Fibroblast of lung (primary cell): Measurements from ENCODE around the gene INTS6L. TPM values are rescaled to one million over a fixed set of nuclear protein-coding genes. Genes with fewer than 3 reads are reported as not detected.

Source experiments
- DNase-seq, 2 donors: peaks; one replicate each; pipeline versions ENCODE4 v3.0.0 to v3.0.0-alpha.2; 2010; ENCODE audit warnings: low read depth in 2 of 2
- H2AFZ ChIP-seq: 2 replicates; pipeline ENCODE4 v1.5.1; 2012; ENCODE audit warnings: low read length, control low read depth, inconsistent platforms
- H3K27ac ChIP-seq: 2 replicates; pipeline ENCODE4 v1.5.1; 2011; ENCODE audit warnings: low read length, control low read depth; ENCODE audit not compliant: insufficient read depth
- H3K27me3 ChIP-seq: 2 replicates; pipeline ENCODE4 v1.5.1; 2011; ENCODE audit warnings: mild to moderate bottlenecking, low read length; ENCODE audit not compliant: control insufficient read depth, insufficient read depth
- H3K36me3 ChIP-seq: 2 replicates; pipeline ENCODE4 v1.5.1; 2011; ENCODE audit warnings: low read length; ENCODE audit not compliant: control insufficient read depth, insufficient read depth
- H3K4me1 ChIP-seq: 2 replicates; pipeline ENCODE4 v1.5.1; 2011; ENCODE audit warnings: low read length; ENCODE audit not compliant: control insufficient read depth, insufficient read depth; ENCODE audit errors: extremely low read depth
- H3K4me2 ChIP-seq: 2 replicates; pipeline ENCODE4 v1.5.1; 2011; ENCODE audit warnings: low read length, control low read depth; ENCODE audit not compliant: insufficient read depth; ENCODE audit errors: extremely low read depth
- H3K4me3 ChIP-seq, 4 experiments: fragments of 200-600 bp in 1 of 4; sonication (generic) in 1 of 4; replicated peaks in 1 of 4; 2 replicates each; pipeline ENCODE4 v1.5.1; 2011 to 2016; ENCODE audit warnings: low read length in 4 of 4, low read depth in 3 of 4, mild to moderate bottlenecking in 3 of 4, control low read depth in 2 of 4, inconsistent platforms in 1 of 4, mixed read lengths in 1 of 4; ENCODE audit not compliant: insufficient read depth in 1 of 4; ENCODE audit errors: control extremely low read depth in 1 of 4
- H3K79me2 ChIP-seq: 2 replicates; pipeline ENCODE4 v1.5.1; 2012; ENCODE audit warnings: mild to moderate bottlenecking, low read length, inconsistent platforms; ENCODE audit not compliant: control insufficient read depth, insufficient read depth
- H3K9ac ChIP-seq: 2 replicates; pipeline ENCODE4 v1.5.1; 2011; ENCODE audit warnings: mild to moderate bottlenecking, low read length, control low read depth; ENCODE audit not compliant: insufficient read depth
- H3K9me3 ChIP-seq: 2 replicates; pipeline ENCODE4 v1.5.1; 2012; ENCODE audit warnings: low read depth, low read length; ENCODE audit not compliant: control insufficient read depth, insufficient read depth
- H4K20me1 ChIP-seq: 2 replicates; pipeline ENCODE4 v1.5.1; 2011; ENCODE audit warnings: low read length; ENCODE audit not compliant: control insufficient read depth, insufficient read depth; ENCODE audit errors: extremely low read depth
- CTCF ChIP-seq, 2 donors: IDR thresholded peaks in 1 of 2; conservative IDR thresholded peaks in 1 of 2; 1 replicate in 1 of 2; 2 replicates in 1 of 2; pipeline ENCODE4 v1.5.1; 2011 to 2012; ENCODE audit warnings: low read length in 2 of 2, control low read depth in 1 of 2, inconsistent platforms in 1 of 2, low read depth in 1 of 2, mild to moderate bottlenecking in 1 of 2
- EZH2 ChIP-seq: IDR thresholded peaks from 2 replicates; pipeline ENCODE4 v1.5.1; 2012; ENCODE audit warnings: low read length, control low read depth, mild to moderate bottlenecking; ENCODE audit errors: missing control alignments
- polyA plus RNA-seq, 2 donors: library from polyadenylated mRNA; depleted of rRNA in 1 of 2; stranded (reverse) in 1 of 2; unstranded in 1 of 2; fragments of >200 nt; gene quantifications; 2 replicates each; pipeline ENCODE4 v1.2.1, GENCODE V29; 2011 to 2012; ENCODE audit warnings: missing spikeins in 1 of 2
- total RNA-seq: library from RNA; depleted of rRNA; stranded (reverse); fragments of >200 nt; gene quantifications from 2 replicates; pipeline ENCODE4 v1.2.1, GENCODE V29; 2014

The INTS6L gene
- total and polyA plus RNA-seq, 2 donors (not counting 1 experiment from before 2014, with no cell fraction given) = 5.1 to 5.7 TPM

- no peak for TF ChIP-seq EZH2
- TF ChIP-seq CTCF (conservative IDR thresholded peaks at IDR 0.05 in 1 of 2, IDR thresholded peaks at IDR 0.05 in 1 of 2; ENCODE audit: low read depth in 1 of 2, low read length in 2 of 2) = no peak
- Histone ChIP-seq H3K9me3 (no peaks in the 10 kb centered on the region), H3K36me3 (no peaks in the 10 kb centered on the region), H2AFZ (no peak overlapping the region), H3K9ac (no peak overlapping the region), H3K27me3 (no peaks in the 10 kb centered on the region), H4K20me1 (no peaks in the 10 kb centered on the region), H3K27ac (no peak overlapping the region), H3K4me2 (no peak overlapping the region), H3K4me1 (no peaks in the 10 kb centered on the region), H3K79me2 (no peaks in the 10 kb centered on the region), H3K4me3 (no peak overlapping the region)
- DNase-seq = no peak
These were observed 9.6 kb downstream of the INTS6L start for GRCh38 chrX:135530097-135530496.

GRCh38 chrX:135531813-135532212, 11.4 kb downstream of the INTS6L start:
- DNase-seq = no peak
- no peaks in the 10 kb centered on the region for H3K79me2 ChIP-seq
- no peak overlapping the region for H3K9ac ChIP-seq
- no peaks in the 10 kb centered on the region for H4K20me1 ChIP-seq
- no peak overlapping the region for H3K4me3 ChIP-seq
- no peak overlapping the region for H3K4me2 ChIP-seq
- no peaks in the 10 kb centered on the region for H3K36me3 ChIP-seq
- H3K27ac ChIP-seq = no peak overlapping the region
- no peaks in the 10 kb centered on the region for H3K27me3 ChIP-seq
- no peak overlapping the region for H2AFZ ChIP-seq
- no peaks in the 10 kb centered on the region for H3K9me3 ChIP-seq
- TF ChIP-seq CTCF (conservative IDR thresholded peaks at IDR 0.05 in 1 of 2, IDR thresholded peaks at IDR 0.05 in 1 of 2; ENCODE audit: low read depth in 1 of 2, low read length in 2 of 2) = no peak
- no peak for TF ChIP-seq EZH2
- H3K4me1 ChIP-seq = no peaks in the 10 kb centered on the region

GRCh38 chrX:135535077-135535940, 14.8 kb downstream of the INTS6L start:
- Histone ChIP-seq H3K27me3 (no peaks in the 10 kb centered on the region), H3K27ac (no peak overlapping the region), H3K9me3 (no peaks in the 10 kb centered on the region), H3K79me2 (no peaks in the 10 kb centered on the region), H3K4me2 (no peak overlapping the region), H3K4me3 (no peak overlapping the region), H3K4me1 (no peaks in the 10 kb centered on the region), H4K20me1 (no peaks in the 10 kb centered on the region), H3K9ac (no peak overlapping the region), H3K36me3 (no peaks in the 10 kb centered on the region), H2AFZ (no peak overlapping the region)
- TF ChIP-seq EZH2 (no peak), CTCF (conservative IDR thresholded peaks at IDR 0.05 in 1 of 2, IDR thresholded peaks at IDR 0.05 in 1 of 2; ENCODE audit: low read depth in 1 of 2, low read length in 2 of 2) (no peak)
- DNase-seq = peak in 1 of 2 donors; percentile 1
